Left lung (tissue), 8 donors: ENCODE data around the gene SPDYA. TPM values are rescaled to one million over a fixed set of nuclear protein-coding genes. Genes with fewer than 3 reads are reported as not detected.

ENCODE experiments used
- polyA plus RNA-seq, 6 donors: library from polyadenylated mRNA; unstranded; fragments of 120-200 nt; gene quantifications; one replicate each; pipeline ENCODE4 v1.2.1, GENCODE V29; 2013; ENCODE audit not compliant: insufficient read length in 6 of 6
- total RNA-seq, 2 donors: library from RNA; stranded (reverse); fragmentation: NEBNext Ultra II Directional; extraction: Animal tissue kit (Norgen Biotek cat#: 25700); gene quantifications; one replicate each; pipeline ENCODE4 v1.2.1, GENCODE V29; 2021
- donor health status: DM: no; HTN: yes; CAD: no.
- donor health status: DM: no; HTN: no; CAD: no.

Gene SPDYA
- total and polyA plus RNA-seq, 8 donors = 0.55 to 4.7 (median 2.9) TPM

Other genes starting within 250 kb of the SPDYA start
- 100 to 1,000 TPM; 241 to 260 TPM for gene PPP1CB, start 59.0 kb upstream of the SPDYA start, total RNA-seq
- 100 to 1,000 TPM; 144 to 205 (median 170) TPM for gene PPP1CB, start 59.0 kb upstream of the SPDYA start, polyA plus RNA-seq
- gene TRMT61B, start 59.5 kb downstream of the SPDYA start, total RNA-seq = 10 to 100 TPM in 1 of 2 donors, 1 to 10 TPM in 1; 10.0 to 13.5 TPM
- gene TRMT61B, start 59.5 kb downstream of the SPDYA start, polyA plus RNA-seq = 10 to 100 TPM; 22.6 to 27.7 (median 23.7) TPM
- gene WDR43, start 83.8 kb downstream of the SPDYA start, total RNA-seq = 10 to 100 TPM; 30.5 to 45.8 TPM
- 10 to 100 TPM; 42.4 to 46.6 (median 45.0) TPM for gene WDR43, start 83.8 kb downstream of the SPDYA start, polyA plus RNA-seq
- 1 to 10 TPM; 1.5 to 7.3 TPM for gene TOGARAM2, start 170.5 kb downstream of the SPDYA start, total RNA-seq
- 1 to 10 TPM; 1.6 to 6.9 (median 4.1) TPM for gene TOGARAM2, start 170.5 kb downstream of the SPDYA start, polyA plus RNA-seq